Ovary (tissue), 9 donors: Measurements from ENCODE around the gene CD72. TPM values are rescaled to one million over a fixed set of nuclear protein-coding genes. Genes with fewer than 3 reads are reported as not detected.
"Not testable (repeated sequence)": the region's sequence is repeated elsewhere in the genome, so short reads cannot be mapped to it uniquely, and the experiment has no call there.

Source experiments
- DNase-seq, 5 donors: peaks; one replicate each; pipeline ENCODE4 v3.0.0-alpha.2; 2019 to 2020
- H3K27ac ChIP-seq, 2 donors: fragments of 200-600 bp; one replicate each; pipeline versions ENCODE4 v1.5.1 to v1.8.0; 2019 to 2022
- H3K27me3 ChIP-seq: fragments of 200-600 bp; one replicate; pipeline ENCODE4 v1.8.0; 2022
- H3K36me3 ChIP-seq: fragments of 200-600 bp; sonication (generic); one replicate; pipeline ENCODE4 v1.5.1; 2019
- H3K4me1 ChIP-seq: one replicate; pipeline ENCODE4 v1.8.1; 2013; ENCODE audit warnings: mild to moderate bottlenecking, moderate library complexity; ENCODE audit not compliant: insufficient read depth
- H3K4me3 ChIP-seq: fragments of 200-600 bp; sonication (generic); one replicate; pipeline ENCODE4 v1.5.1; 2017
- H3K9me3 ChIP-seq, 2 donors: fragments of 200-600 bp in 1 of 2; sonication (generic) in 1 of 2; one replicate each; pipeline versions ENCODE4 v1.5.1 to v1.8.1; 2013 to 2019; ENCODE audit warnings: mild to moderate bottlenecking in 1 of 2, moderate library complexity in 1 of 2
- EP300 ChIP-seq: sonication (generic); formaldehyde crosslinking; IDR thresholded peaks from one replicate; pipeline ENCODE4 v1.6.1; 2017; ENCODE audit warnings: antibody characterized with exemption
- POLR2A ChIP-seq: fragments of 450-650 bp; IDR thresholded peaks from one replicate; pipeline ENCODE4 v1.6.1; 2017; ENCODE audit warnings: antibody characterized with exemption, mild to moderate bottlenecking, moderate library complexity
- WGBS, 3 donors: extraction: QIAGEN DNeasy Blood & Tissue Kit in 1 of 3; methylation state at CpG; one replicate each; pipeline versions ENCODE4 v1.1.5 to v1.1.7; 2013 to 2017; 5-methylcytosine and 5-hydroxymethylcytosine counted together
- intact Hi-C, 4 donors: fragments of 100-400 bp; cut with DNase I; formaldehyde crosslinking; loops; one replicate each; pipeline versions ENCODE4 v1.11.0 to v1.15.1; 2022 to 2023
- polyA plus RNA-seq, 2 donors: library from polyadenylated mRNA; stranded (reverse); fragments of 200-250 nt in 1 of 2; fragments of 350-450 nt in 1 of 2; fragmentation: Illumina TruSeq in 1 of 2; extraction: RNeasy Lipid Tissue Mini Kit (QIAGEN cat#74804) in 1 of 2; gene quantifications; one replicate each; pipeline ENCODE4 v1.2.3, GENCODE V29; 2013 to 2014
- total RNA-seq, 7 donors: library from RNA; depleted of rRNA in 2 of 7; stranded (reverse); fragments of >200 nt in 2 of 7; fragmentation: NEBNext Ultra II Directional in 3 of 7; extraction: Animal tissue kit (Norgen Biotek cat#: 25700) in 3 of 7; gene quantifications; one replicate each; pipeline versions ENCODE4 v1.1.0 to v1.2.4, GENCODE V29; 2016 to 2023
- TF ChIP-seq, protein P1 (sequence below), 3 donors: fragments of 450-650 bp in 2 of 3; fragments of 200-600 bp in 1 of 3; IDR thresholded peaks; one replicate each; pipeline versions ENCODE4 v1.5.1 to v1.8.0; 2016 to 2022; ENCODE audit warnings: antibody characterized with exemption in 3 of 3, mild to moderate bottlenecking in 1 of 3
- donor health status: DM: no; HTN: no; CAD: no; lungs with moderate emphysema.
- donor health status: DM: no; HTN: no; CAD: no.
- donor health status: Bipolar disorder and iron deficiency.
- donor health status: DM: yes; HTN: yes; CAD: no.
- donor health status: DM: no; HTN: no; CAD: no.
- donor health status: DM: yes; HTN: yes; CAD: no.

The CD72 gene
- total and polyA plus RNA-seq, 9 donors: 0.28 to 4.1 (median 1.2) TPM

DNA sequence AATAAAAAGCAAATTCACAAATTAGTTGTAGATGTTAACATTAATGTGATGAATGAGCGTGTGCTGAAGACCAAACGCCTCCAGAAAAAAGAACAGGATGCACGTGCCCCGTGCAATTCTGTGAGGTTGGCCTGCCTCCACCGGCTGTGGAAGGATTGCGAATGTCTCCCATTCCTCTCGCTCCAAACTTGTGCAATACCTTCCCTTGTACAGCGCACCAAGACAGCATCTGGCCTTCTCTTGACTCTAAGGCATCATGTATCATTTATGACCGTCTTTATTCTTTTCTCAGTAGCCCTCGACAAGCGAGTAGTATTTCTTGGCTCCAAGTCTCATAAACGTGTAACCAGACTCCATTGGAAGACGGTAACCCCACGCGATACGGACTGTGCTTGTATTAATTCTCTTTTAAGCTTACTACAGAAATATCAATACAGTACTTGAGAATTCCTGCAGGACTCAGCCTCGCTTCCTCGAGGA is 14.7 kb downstream of the CD72 start:
- H3K4me3 ChIP-seq: peak overlapping the region; percentile 45
- H3K27ac ChIP-seq: peak overlapping the region in 1 of 2 donors; percentile 78
- intact Hi-C loops: no loop called here
- peaks cover 8% of the 10 kb centered on the region for H3K4me1 ChIP-seq
- H3K9me3 ChIP-seq: no peaks in the 10 kb centered on the region
- no peaks in the 10 kb centered on the region for H3K27me3 ChIP-seq
- DNase-seq: peak; percentile 65 to 83 (median 70)
- WGBS, 3 donors: 0 to 1% (median 1%) methylated on average over 18 of the region's 18 CpGs
- TF ChIP-seq POLR2A (no peak), EP300 (peak; percentile 52)
- TF ChIP-seq, protein P1, sequence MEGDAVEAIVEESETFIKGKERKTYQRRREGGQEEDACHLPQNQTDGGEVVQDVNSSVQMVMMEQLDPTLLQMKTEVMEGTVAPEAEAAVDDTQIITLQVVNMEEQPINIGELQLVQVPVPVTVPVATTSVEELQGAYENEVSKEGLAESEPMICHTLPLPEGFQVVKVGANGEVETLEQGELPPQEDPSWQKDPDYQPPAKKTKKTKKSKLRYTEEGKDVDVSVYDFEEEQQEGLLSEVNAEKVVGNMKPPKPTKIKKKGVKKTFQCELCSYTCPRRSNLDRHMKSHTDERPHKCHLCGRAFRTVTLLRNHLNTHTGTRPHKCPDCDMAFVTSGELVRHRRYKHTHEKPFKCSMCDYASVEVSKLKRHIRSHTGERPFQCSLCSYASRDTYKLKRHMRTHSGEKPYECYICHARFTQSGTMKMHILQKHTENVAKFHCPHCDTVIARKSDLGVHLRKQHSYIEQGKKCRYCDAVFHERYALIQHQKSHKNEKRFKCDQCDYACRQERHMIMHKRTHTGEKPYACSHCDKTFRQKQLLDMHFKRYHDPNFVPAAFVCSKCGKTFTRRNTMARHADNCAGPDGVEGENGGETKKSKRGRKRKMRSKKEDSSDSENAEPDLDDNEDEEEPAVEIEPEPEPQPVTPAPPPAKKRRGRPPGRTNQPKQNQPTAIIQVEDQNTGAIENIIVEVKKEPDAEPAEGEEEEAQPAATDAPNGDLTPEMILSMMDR (IDR thresholded peaks at IDR 0.05): no peak
- no peaks in the 10 kb centered on the region for H3K36me3 ChIP-seq

DNA sequence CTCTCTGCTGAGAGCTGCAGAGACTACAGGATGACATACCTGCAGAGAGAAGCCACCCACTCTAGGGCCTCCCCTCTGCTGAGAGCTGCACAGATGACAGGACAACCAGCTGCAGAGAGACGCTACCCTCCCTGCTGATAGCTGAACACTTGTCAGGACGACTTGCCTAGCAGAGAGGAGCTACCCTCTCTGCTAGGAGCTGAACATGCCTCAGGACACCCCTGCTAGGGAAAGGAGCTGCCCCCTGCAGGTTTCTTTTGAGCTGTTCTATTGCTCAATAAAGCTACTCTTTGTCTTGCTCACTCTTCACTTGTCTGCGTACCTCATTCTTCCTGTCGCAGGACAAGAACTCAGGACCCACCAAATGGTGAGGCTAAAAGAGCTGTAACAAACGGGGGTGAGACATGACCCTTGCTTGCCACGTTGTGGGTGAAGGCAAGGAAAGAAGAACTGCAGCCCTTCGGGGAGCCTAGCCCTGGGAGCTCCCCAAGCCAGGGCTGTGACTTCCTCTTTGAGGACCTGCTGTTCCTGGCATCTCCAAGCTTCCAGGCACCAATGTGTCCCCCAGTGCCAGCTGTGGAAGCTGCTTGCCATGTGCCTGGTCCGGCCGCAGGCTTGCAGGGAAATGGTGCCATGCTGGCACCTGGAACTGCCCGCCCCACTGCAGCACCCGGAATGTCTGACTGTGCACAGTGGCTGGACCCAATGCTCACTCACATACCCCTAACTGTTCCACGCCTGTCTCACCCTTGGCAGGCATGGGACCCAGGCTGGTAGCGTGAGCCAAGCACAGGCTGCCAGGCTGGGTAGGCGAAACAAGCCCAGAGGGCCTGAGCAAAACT is 18.2 kb downstream of the CD72 start:
- no peaks in the 10 kb centered on the region for H3K27me3 ChIP-seq
- no peaks in the 10 kb centered on the region for H3K36me3 ChIP-seq
- no peak overlapping the region for H3K27ac ChIP-seq
- WGBS, 3 donors: 88 to 91% (median 90%) methylated on average over 14 of the region's 14 CpGs
- no peaks in the 10 kb centered on the region for H3K9me3 ChIP-seq
- H3K4me3 ChIP-seq: no peak overlapping the region
- intact Hi-C loops: no loop called here
- TF ChIP-seq POLR2A (no peak), EP300 (no peak)
- TF ChIP-seq, protein P1 (IDR thresholded peaks at IDR 0.05): no peak
- H3K4me1 ChIP-seq: peaks cover 3% of the 10 kb centered on the region
- DNase-seq: no peak

DNA sequence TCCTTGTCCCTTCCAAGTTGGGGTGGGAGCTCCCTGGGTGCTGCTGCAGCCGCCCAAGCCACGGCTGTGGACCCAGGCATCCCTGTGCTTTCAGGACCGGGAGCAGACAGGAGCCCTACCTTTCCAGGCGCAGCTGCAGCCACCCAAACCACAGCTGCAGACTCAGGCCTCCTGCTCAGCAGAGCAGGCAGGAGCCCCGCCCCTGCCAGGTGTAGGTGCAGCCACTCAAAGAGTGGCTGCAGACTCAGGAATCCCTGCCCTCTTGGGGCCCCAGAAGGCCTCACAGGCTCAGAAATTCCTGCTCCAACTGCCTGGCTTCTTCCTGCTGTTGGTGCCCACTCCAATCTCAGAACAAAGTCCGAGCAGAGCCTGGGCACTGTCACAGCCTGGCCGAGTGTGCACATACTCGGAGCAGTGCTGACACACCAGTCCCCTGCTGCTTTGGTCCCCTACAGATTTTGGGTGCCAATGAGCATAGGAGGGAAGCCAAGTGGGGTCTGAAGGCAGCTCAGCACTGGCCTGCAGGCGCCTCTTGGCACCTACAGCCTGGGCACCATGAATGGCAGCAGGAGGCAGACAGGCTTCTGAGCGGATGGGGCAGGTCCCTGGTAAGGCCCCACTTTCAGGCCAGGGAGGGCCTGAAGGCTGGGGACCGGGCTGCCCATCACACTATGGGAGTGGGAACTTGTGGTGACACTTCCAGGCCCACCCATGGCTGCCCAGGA is 19.2 kb downstream of the CD72 start:
- TF ChIP-seq, protein P1 (IDR thresholded peaks at IDR 0.05): no peak
- TF ChIP-seq POLR2A: no peak
- intact Hi-C loops: no loop called here
- DNase-seq: no peak
- Histone ChIP-seq H3K27me3 (no peaks in the 10 kb centered on the region), H3K4me1 (peaks cover 3% of the 10 kb centered on the region), H3K27ac (no peak overlapping the region), H3K4me3 (no peak overlapping the region), H3K36me3 (no peaks in the 10 kb centered on the region), H3K9me3 (no peaks in the 10 kb centered on the region)
- 85 to 98% (median 92%) methylated on average over 5 to 11 of the region's 11 CpGs for WGBS, 3 donors

- H3K9me3 ChIP-seq, H3K27me3 ChIP-seq, H3K4me1 ChIP-seq, H3K4me3 ChIP-seq, H3K27ac ChIP-seq, H3K36me3 ChIP-seq, intact Hi-C loops, DNase-seq: not testable (repeated sequence)
- WGBS, 3 donors: 91 to 93% (median 92%) methylated on average over 2 of the region's 2 CpGs
Measured at GRCh38 chr9:35596907-35597306, 21.3 kb downstream of the CD72 start.

DNA sequence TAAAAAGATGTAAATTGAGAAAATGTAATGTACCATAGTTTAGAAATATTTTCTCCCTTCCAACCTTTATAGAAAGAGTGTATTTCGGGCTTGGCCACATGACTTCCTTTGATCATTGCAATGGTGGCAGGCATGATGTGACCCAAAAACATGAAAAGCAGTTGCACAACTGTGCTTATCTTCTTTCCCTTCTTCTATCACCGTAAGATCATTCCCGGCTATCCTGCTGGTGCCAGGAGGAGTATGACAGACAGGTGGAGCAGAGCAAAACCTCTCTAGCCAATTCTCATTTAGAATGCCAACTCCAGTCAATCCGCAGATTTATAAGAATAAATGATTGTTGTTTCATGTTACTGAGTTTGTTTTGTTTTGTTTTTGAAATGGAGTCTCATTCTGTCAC is 23.7 kb downstream of the CD72 start:
- H3K27ac ChIP-seq: no peak overlapping the region
- H3K4me1 ChIP-seq: no peaks in the 10 kb centered on the region
- no peaks in the 10 kb centered on the region for H3K36me3 ChIP-seq
- intact Hi-C loops: no loop called here
- TF ChIP-seq POLR2A (no peak), EP300 (no peak)
- TF ChIP-seq, protein P1 (IDR thresholded peaks at IDR 0.05): no peak
- WGBS, 3 donors: 95 to 98% (median 96%) methylated on average over 4 of the region's 4 CpGs
- no peak for DNase-seq
- no peak overlapping the region for H3K4me3 ChIP-seq
- peaks cover 0 to 7% of the 10 kb centered on the region in 2 donors for H3K9me3 ChIP-seq
- H3K27me3 ChIP-seq: no peaks in the 10 kb centered on the region
